Measurements from ENCODE around the gene CORO1C.
"Not testable (repeated sequence)": the region's sequence is repeated elsewhere in the genome, so short reads cannot be mapped to it uniquely, and the experiment has no call there.

The CORO1C gene

DNA sequence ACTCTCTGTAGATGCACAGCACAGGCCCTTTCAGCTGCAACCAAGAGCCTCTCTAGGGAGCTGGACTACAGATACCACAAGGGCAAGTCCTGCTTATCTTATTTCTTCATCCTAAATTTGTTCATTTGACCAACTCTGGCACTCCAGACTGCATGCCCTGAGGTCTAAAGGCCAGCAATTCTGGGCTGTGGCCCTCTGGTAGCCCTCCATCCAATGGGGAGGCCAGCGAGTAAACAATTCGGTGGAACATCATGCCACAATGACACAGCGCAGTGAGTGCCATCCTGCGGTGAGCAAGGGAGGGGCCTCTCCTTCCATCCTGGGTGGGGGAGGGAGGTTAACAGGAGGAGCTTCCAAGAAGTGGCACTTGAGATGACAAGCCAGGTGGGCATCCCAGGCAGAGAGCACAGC lies 97.0 kb downstream of the CORO1C start:
- Mint-ChIP-seq H3K27ac (no peak overlapping the region), H3K36me3 (ENCODE audit: low read depth) (no peaks in the 10 kb centered on the region), H3K9me3 (no peaks in the 10 kb centered on the region), H3K27me3 (ENCODE audit: low read depth, poor library complexity) (no peaks in the 10 kb centered on the region), H3K4me1 (peaks cover 56% of the 10 kb centered on the region), H3K4me3 (no peak overlapping the region)
- no peak for DNase-seq
- TF ChIP-seq, protein P1, sequence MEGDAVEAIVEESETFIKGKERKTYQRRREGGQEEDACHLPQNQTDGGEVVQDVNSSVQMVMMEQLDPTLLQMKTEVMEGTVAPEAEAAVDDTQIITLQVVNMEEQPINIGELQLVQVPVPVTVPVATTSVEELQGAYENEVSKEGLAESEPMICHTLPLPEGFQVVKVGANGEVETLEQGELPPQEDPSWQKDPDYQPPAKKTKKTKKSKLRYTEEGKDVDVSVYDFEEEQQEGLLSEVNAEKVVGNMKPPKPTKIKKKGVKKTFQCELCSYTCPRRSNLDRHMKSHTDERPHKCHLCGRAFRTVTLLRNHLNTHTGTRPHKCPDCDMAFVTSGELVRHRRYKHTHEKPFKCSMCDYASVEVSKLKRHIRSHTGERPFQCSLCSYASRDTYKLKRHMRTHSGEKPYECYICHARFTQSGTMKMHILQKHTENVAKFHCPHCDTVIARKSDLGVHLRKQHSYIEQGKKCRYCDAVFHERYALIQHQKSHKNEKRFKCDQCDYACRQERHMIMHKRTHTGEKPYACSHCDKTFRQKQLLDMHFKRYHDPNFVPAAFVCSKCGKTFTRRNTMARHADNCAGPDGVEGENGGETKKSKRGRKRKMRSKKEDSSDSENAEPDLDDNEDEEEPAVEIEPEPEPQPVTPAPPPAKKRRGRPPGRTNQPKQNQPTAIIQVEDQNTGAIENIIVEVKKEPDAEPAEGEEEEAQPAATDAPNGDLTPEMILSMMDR (IDR thresholded peaks at IDR 0.05), result no peak

DNA sequence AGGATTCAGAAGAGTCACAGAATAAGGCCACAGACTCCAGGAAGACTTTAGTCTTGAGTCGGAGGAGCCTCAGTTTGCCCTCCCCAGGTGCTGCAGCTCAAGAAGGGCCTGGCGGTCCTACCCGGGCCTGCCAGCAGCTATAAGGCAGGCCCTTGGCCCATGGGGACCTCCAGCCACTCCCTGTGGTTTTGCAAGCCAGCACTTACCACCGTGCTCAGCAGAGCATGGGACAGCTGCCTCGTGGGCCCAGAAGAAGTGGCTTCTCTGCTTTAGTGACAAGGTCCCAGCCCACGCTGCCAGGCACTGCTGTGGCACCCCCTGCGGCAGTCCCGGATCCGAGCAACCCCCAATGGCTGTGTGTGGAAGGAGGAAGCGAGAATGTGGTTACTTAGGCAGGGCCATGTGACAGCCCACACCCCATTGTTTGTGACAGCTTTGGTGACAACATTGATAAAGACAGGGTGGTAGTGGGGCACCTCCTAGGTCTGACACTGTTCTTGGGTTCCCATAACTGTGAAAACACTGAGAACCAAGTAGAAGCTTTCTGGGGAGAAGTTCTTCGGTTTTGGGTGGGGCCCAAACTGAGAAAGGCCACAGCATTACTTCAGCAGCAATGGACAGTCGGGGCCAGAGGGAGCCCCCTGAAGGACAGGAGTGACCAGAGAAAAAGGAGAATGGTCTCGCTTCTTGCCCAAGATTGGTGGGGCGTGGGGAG lies 97.6 kb downstream of the CORO1C start, which contains the start of gene SELPLG:
Gene SELPLG (minus strand): TSS at position 361 of the 715 bp plus-strand sequence. CDS start 9,587 bp downstream, outside the sequence.
- Mint-ChIP-seq H3K9me3 (no peaks in the 10 kb centered on the region), H3K4me1 (peaks cover 51% of the 10 kb centered on the region), H3K27me3 (ENCODE audit: low read depth, poor library complexity) (no peaks in the 10 kb centered on the region), H3K36me3 (ENCODE audit: low read depth) (no peaks in the 10 kb centered on the region), H3K27ac (no peak within 1 kb of the TSS), H3K4me3 (no peak within 1 kb of the TSS)
- TF ChIP-seq, protein P1 (IDR thresholded peaks at IDR 0.05), result no peak
- no peak for DNase-seq

DNA sequence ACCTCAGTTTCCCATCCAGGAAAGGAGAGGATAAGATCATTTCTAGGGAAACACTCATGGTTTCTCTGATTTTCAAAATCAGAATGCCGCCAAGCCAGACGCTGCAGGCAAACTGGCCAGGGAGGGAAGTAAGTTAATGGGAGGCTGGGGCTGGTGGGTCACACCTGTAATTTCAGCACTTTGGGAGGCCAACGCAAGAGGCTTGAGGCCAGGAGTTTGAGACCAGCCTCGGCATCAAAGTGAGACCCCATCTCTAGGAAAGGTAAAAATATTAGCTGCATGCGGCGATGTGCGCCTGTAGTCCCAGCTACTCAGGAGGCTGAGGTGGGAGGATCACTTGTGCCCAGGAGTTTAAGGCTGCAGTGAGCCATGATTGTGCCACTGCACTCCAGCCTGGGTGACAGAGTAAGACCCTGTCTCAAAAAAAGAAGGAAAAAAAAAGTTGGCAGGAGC lies 98.2 kb downstream of the CORO1C start:
- Mint-ChIP-seq H3K27ac (no peak overlapping the region), H3K36me3 (ENCODE audit: low read depth) (no peaks in the 10 kb centered on the region), H3K9me3 (no peaks in the 10 kb centered on the region), H3K27me3 (ENCODE audit: low read depth, poor library complexity) (no peaks in the 10 kb centered on the region), H3K4me1 (peaks cover 51% of the 10 kb centered on the region), H3K4me3 (no peak overlapping the region)
- TF ChIP-seq, protein P1 (IDR thresholded peaks at IDR 0.05), result no peak
- no peak for DNase-seq

DNA sequence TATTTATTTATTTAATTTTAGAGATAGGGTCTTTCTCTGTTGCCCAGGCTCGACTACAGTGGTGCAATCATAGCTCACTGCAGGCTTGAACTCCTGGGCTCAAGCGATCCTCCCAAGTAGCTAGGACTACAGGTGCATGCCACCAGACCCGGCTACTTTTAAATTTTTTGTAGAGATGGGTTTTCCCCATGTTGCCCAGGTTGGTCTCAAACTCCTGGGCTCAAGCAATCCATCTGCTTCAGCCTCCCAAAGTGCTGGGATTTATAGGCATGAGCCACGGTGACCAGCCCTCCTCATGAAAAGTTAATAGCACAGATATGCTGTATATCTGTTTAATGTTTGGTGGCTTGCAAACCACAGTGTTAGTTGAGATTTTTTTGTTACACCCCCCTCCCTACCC lies 100.1 kb downstream of the CORO1C start:
- H3K4me1 Mint-ChIP-seq, result peaks cover 38% of the 10 kb centered on the region
- not testable (repeated sequence) for H3K27ac Mint-ChIP-seq; H3K36me3 Mint-ChIP-seq (ENCODE audit: low read depth); DNase-seq; H3K27me3 Mint-ChIP-seq (ENCODE audit: low read depth, poor library complexity); H3K4me3 Mint-ChIP-seq; H3K9me3 Mint-ChIP-seq

DNA sequence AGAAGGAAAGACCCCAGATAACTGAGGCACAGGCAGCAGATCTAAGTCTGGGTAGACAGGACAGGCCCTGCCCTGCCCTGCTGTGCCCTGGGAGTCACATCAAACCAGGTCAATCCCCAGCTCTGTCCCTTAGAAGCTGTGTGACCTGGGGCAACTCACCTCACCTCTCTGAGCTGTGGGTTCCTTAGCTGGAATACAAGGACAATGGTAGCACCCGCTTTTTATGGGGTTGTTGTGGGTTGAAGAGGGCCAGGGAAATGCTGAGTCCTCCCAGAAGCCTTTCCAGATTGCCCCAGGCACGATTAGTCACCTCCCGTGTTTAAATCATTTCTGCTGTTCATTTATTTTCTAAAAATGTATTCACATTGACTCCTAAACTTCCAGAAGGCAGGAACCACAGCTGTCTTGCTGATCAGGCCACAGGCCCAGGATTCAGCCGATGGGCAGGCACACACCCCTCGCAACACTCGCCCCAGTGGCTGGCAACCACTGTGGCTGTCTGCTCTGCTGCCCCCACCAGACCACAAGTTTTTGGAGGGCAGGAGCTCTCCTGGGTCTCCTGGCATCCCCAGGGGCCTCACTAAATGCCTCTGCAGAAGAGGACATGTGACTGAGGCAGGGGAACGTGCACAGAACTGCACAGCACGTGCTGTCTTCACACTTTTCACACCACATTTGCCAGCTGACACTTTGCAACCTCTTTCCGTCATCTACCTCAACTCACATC lies 100.7 kb downstream of the CORO1C start:
- Mint-ChIP-seq H3K4me3 (no peak overlapping the region), H3K4me1 (peaks cover 33% of the 10 kb centered on the region), H3K27me3 (ENCODE audit: low read depth, poor library complexity) (no peaks in the 10 kb centered on the region), H3K36me3 (ENCODE audit: low read depth) (no peaks in the 10 kb centered on the region), H3K27ac (peak overlapping the region; percentile 71), H3K9me3 (no peaks in the 10 kb centered on the region)
- no peak for DNase-seq
- TF ChIP-seq, protein P1 (IDR thresholded peaks at IDR 0.05), result no peak

DNA sequence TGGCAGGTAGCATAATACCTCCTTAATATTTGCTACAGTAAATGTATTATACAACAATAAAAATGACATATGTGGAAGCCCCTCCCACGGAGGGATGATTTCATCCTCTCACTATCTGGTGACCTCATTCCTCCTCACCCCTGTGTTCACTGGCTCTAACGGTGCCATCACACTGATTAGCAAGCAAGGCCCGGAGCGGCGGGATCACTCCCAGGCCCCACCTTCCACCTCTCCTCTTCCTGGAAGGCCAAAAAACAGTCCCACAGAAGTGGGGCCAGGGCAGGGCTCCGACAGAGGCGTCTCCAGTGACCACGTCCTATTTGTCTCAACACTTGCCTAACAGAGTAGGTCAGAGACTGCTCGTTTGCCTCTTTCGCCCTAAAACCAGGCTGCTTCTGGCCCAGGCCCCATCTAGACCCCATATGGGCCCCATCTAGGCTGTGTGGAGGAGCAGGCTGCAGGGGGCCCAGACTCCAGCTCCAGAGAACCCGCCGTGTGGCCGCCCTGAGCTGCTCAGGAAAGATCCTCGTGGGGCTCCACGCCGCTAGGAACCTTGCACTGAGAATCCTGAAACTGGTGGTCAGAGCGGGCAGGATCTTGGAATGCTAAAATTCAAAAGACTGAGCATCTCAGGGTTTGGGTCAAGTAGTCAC lies 101.4 kb downstream of the CORO1C start:
- Mint-ChIP-seq H3K36me3 (ENCODE audit: low read depth) (no peaks in the 10 kb centered on the region), H3K27ac (no peak overlapping the region), H3K4me3 (no peak overlapping the region), H3K4me1 (peaks cover 33% of the 10 kb centered on the region), H3K9me3 (no peaks in the 10 kb centered on the region), H3K27me3 (ENCODE audit: low read depth, poor library complexity) (no peaks in the 10 kb centered on the region)
- DNase-seq, result no peak
- TF ChIP-seq, protein P1 (IDR thresholded peaks at IDR 0.05), result no peak

Data from nephron progenitor cell (in vitro differentiated cells).